ENCODE data around the gene CCL27. TPM values are rescaled to one million over a fixed set of nuclear protein-coding genes. Genes with fewer than 3 reads are reported as not detected.

Gene CCL27
- total RNA-seq, 1 donor from 2014 or later: 1.1 TPM

DNA sequence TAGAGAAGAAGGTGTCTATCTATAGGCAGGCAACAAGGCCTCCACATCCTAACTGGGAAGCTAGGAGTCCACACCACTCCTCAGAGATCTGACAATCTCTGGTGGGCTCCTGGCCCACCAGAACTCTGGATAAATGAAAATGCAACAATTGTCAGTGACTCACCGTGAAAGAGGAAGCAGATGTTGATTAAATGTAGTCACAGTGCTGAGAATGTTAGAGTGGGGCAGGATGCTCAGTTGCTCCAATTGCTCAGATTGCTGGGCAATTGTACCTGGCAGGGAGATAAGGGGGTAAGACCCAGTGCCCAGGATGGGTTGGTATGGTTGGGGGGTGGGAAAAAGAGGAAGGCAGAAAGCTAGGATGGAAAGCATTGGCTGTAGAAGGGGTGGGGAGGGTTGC, 24.3 kb upstream of the CCL27 start:
- H3K36me3 Mint-ChIP-seq: peaks cover 18% of the 10 kb centered on the region
- H3K9me3 Mint-ChIP-seq: no peaks in the 10 kb centered on the region
- no peaks in the 10 kb centered on the region for H3K27me3 Mint-ChIP-seq
- TF ChIP-seq, protein P1, sequence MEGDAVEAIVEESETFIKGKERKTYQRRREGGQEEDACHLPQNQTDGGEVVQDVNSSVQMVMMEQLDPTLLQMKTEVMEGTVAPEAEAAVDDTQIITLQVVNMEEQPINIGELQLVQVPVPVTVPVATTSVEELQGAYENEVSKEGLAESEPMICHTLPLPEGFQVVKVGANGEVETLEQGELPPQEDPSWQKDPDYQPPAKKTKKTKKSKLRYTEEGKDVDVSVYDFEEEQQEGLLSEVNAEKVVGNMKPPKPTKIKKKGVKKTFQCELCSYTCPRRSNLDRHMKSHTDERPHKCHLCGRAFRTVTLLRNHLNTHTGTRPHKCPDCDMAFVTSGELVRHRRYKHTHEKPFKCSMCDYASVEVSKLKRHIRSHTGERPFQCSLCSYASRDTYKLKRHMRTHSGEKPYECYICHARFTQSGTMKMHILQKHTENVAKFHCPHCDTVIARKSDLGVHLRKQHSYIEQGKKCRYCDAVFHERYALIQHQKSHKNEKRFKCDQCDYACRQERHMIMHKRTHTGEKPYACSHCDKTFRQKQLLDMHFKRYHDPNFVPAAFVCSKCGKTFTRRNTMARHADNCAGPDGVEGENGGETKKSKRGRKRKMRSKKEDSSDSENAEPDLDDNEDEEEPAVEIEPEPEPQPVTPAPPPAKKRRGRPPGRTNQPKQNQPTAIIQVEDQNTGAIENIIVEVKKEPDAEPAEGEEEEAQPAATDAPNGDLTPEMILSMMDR (conservative IDR thresholded peaks at IDR 0.05): no peak
- no peak overlapping the region for H3K4me3 Mint-ChIP-seq
- peaks cover 6% of the 10 kb centered on the region for H3K4me1 Mint-ChIP-seq (ENCODE audit: unreplicated experiment)
- no peak for DNase-seq (ENCODE audit: extremely low spot score, unreplicated experiment)
- no peak overlapping the region for H3K27ac Mint-ChIP-seq

DNA sequence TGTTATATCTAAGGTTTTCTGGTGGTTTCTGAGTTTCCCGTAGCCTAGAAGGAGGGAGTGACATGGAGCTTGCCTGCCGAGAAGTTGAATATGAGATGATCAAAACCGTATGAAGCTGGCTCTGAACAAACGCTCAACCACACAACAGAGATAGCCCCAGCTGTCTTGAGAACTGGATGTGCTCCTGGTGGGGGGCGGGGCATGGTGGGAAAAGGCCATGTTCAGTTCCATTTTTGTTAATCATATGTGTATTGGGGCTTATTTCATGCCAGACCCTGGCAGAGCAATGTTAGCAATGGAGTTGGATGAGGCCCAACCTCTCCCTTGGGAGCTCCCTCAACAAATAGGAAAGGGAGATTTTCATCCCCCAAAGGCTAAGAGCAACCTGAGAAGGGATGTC, 23.8 kb upstream of the CCL27 start:
- Mint-ChIP-seq H3K36me3 (peaks cover 18% of the 10 kb centered on the region), H3K9me3 (no peaks in the 10 kb centered on the region), H3K27ac (no peak overlapping the region), H3K4me3 (no peak overlapping the region), H3K27me3 (no peaks in the 10 kb centered on the region), H3K4me1 (ENCODE audit: unreplicated experiment) (peaks cover 6% of the 10 kb centered on the region)
- DNase-seq (ENCODE audit: extremely low spot score, unreplicated experiment): no peak
- TF ChIP-seq, protein P1 (conservative IDR thresholded peaks at IDR 0.05): no peak

GRCh38 chr9:34685591-34685990, 23.1 kb upstream of the CCL27 start:
- Mint-ChIP-seq H3K27ac (no peak overlapping the region), H3K4me3 (no peak overlapping the region), H3K4me1 (ENCODE audit: unreplicated experiment) (peaks cover 6% of the 10 kb centered on the region), H3K36me3 (peaks cover 24% of the 10 kb centered on the region), H3K27me3 (no peaks in the 10 kb centered on the region), H3K9me3 (no peaks in the 10 kb centered on the region)
- TF ChIP-seq, protein P1 (conservative IDR thresholded peaks at IDR 0.05): no peak
- DNase-seq (ENCODE audit: extremely low spot score, unreplicated experiment): no peak

- H3K4me3 Mint-ChIP-seq: no peak overlapping the region
- no peak overlapping the region for H3K27ac Mint-ChIP-seq
- no peaks in the 10 kb centered on the region for H3K27me3 Mint-ChIP-seq
- H3K9me3 Mint-ChIP-seq: no peaks in the 10 kb centered on the region
- TF ChIP-seq, protein P1 (conservative IDR thresholded peaks at IDR 0.05): no peak
- DNase-seq (ENCODE audit: extremely low spot score, unreplicated experiment): no peak
- H3K36me3 Mint-ChIP-seq: peaks cover 24% of the 10 kb centered on the region
- peaks cover 6% of the 10 kb centered on the region for H3K4me1 Mint-ChIP-seq (ENCODE audit: unreplicated experiment)
Observed at GRCh38 chr9:34684816-34685215, 22.4 kb upstream of the CCL27 start.

DNA sequence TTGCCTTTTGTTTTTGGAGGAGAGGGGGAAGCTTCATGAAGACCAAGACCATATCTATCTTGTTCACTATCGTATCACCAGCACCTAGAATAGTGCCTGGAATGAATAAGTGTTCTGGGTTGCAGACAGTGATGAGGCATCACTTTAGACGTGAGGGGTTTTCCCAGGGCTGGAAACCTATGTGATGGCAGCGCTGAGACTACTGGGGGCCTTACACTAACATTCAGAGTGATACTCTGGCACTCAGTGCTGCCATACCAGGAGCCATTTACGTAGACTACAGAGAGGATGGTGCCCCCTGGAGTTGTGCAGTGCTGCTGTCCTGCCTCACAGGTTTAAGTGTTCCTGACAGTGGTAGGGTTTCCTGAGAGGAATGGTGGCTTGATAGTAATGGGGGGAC, 21.7 kb upstream of the CCL27 start:
- no peak for DNase-seq (ENCODE audit: extremely low spot score, unreplicated experiment)
- H3K9me3 Mint-ChIP-seq: no peaks in the 10 kb centered on the region
- H3K27ac Mint-ChIP-seq: no peak overlapping the region
- peaks cover 6% of the 10 kb centered on the region for H3K4me1 Mint-ChIP-seq (ENCODE audit: unreplicated experiment)
- H3K4me3 Mint-ChIP-seq: no peak overlapping the region
- TF ChIP-seq, protein P1 (conservative IDR thresholded peaks at IDR 0.05): no peak
- H3K27me3 Mint-ChIP-seq: no peaks in the 10 kb centered on the region
- peaks cover 24% of the 10 kb centered on the region for H3K36me3 Mint-ChIP-seq

- TF ChIP-seq, protein P1 (conservative IDR thresholded peaks at IDR 0.05): no peak
- no peak overlapping the region for H3K4me3 Mint-ChIP-seq
- no peaks in the 10 kb centered on the region for H3K27me3 Mint-ChIP-seq
- DNase-seq (ENCODE audit: extremely low spot score, unreplicated experiment): no peak
- no peaks in the 10 kb centered on the region for H3K4me1 Mint-ChIP-seq (ENCODE audit: unreplicated experiment)
- H3K9me3 Mint-ChIP-seq: no peaks in the 10 kb centered on the region
- H3K36me3 Mint-ChIP-seq: peaks cover 7% of the 10 kb centered on the region
- H3K27ac Mint-ChIP-seq: no peak overlapping the region
Observed at GRCh38 chr9:34675869-34676268, 13.4 kb upstream of the CCL27 start.

Measured in type B pancreatic cell (in vitro differentiated cells).